H1 (cell line): ENCODE results near the gene SMARCB1. TPM values are rescaled to one million over a fixed set of nuclear protein-coding genes. Genes with fewer than 3 reads are reported as not detected.

Experiments
- CTCF ChIA-PET: fragments of 300-600 bp; sonication (Branson Sonifier 250); formaldehyde crosslinking; loops from one replicate; lab custom pipeline; 2021; ENCODE audit not compliant: partially characterized antibody; lab: Charles Lee
- POLR2A ChIA-PET: fragments of 300-600 bp; sonication (Branson Sonifier 250); formaldehyde crosslinking; loops from one replicate; lab custom pipeline; 2021; ENCODE audit warnings: inconsistent platforms; ENCODE audit not compliant: partially characterized antibody; lab: Charles Lee
- DNase-seq, 2 experiments: peaks; one replicate each; pipeline versions ENCODE4 v3.0.0 to v3.0.0-alpha.2; 2010 to 2022; ENCODE audit warnings: low spot score in 2 of 2, low read depth in 1 of 2, mixed read lengths in 1 of 2
- FAIRE-seq: peaks from 2 replicates; lab custom pipeline; 2011; peaks lifted over from hg19 to GRCh38; lab: Jason Lieb, UNC
- H2AFZ ChIP-seq: 2 replicates; pipeline ENCODE4 v1.8.1; 2012; ENCODE audit warnings: low read length, inconsistent platforms
- H2AK5ac ChIP-seq: 2 replicates; pipeline ENCODE4 v1.6.1; 2013; ENCODE audit warnings: low read depth, low read length
- H2BK120ac ChIP-seq: replicated peaks from 2 replicates; pipeline ENCODE3; 2013; ENCODE audit warnings: low read depth, low read length, inconsistent platforms
- H2BK12ac ChIP-seq: 2 replicates; pipeline ENCODE4 v1.6.1; 2013; ENCODE audit warnings: low read depth, low read length
- H2BK15ac ChIP-seq: 2 replicates; pipeline ENCODE4 v1.6.1; 2013; ENCODE audit warnings: low read length
- H2BK20ac ChIP-seq: 2 replicates; pipeline ENCODE4 v1.6.1; 2013; ENCODE audit warnings: low read length
- H2BK5ac ChIP-seq: 2 replicates; pipeline ENCODE4 v1.6.1; 2013; ENCODE audit warnings: low read depth, low read length
- H3K14ac ChIP-seq: 2 replicates; pipeline ENCODE4 v1.6.1; 2013; ENCODE audit warnings: inconsistent platforms; ENCODE audit not compliant: insufficient read length
- H3K18ac ChIP-seq: 2 replicates; pipeline ENCODE4 v1.6.1; 2013; ENCODE audit warnings: low read length; ENCODE audit errors: extremely low read depth
- H3K23ac ChIP-seq: 2 replicates; pipeline ENCODE4 v1.6.1; 2013; ENCODE audit warnings: inconsistent platforms; ENCODE audit not compliant: insufficient read length
- H3K23me2 ChIP-seq: 2 replicates; pipeline ENCODE4 v1.6.1; 2013; ENCODE audit warnings: low read depth, low read length
- H3K27ac ChIP-seq: 2 replicates; pipeline ENCODE4 v1.6.1; 2011; ENCODE audit warnings: low read depth, low read length, inconsistent platforms
- H3K27me3 ChIP-seq, 4 experiments: replicated peaks in 1 of 4; 1 replicate in 1 of 4; 2 replicates in 3 of 4; pipeline versions ENCODE4 v1.6.1 to v1.8.1; 2011 to 2013; ENCODE audit warnings: low read length in 3 of 4, mild to moderate bottlenecking in 3 of 4, inconsistent platforms in 2 of 4, mixed read lengths in 2 of 4, moderate library complexity in 1 of 4; ENCODE audit not compliant: control insufficient read depth in 3 of 4, insufficient read depth in 3 of 4; ENCODE audit errors: extremely low read depth in 1 of 4
- H3K36me3 ChIP-seq, 4 experiments: 2 replicates each; pipeline versions ENCODE4 v1.6.1 to v1.8.1; 2011 to 2013; ENCODE audit warnings: mild to moderate bottlenecking in 4 of 4, low read length in 3 of 4, moderate library complexity in 2 of 4, control low read depth in 1 of 4, inconsistent platforms in 1 of 4; ENCODE audit not compliant: insufficient read depth in 4 of 4, control insufficient read depth in 2 of 4
- H3K4ac ChIP-seq: replicated peaks from 2 replicates; pipeline ENCODE3; 2013; ENCODE audit warnings: low read length, low read depth, mixed read lengths, inconsistent platforms; ENCODE audit not compliant: insufficient read length
- H3K4me1 ChIP-seq, 4 experiments: replicated peaks in 1 of 4; 1 replicate in 1 of 4; 2 replicates in 3 of 4; pipeline versions ENCODE4 v1.6.1 to v1.8.1; 2011 to 2013; ENCODE audit warnings: low read length in 3 of 4, inconsistent platforms in 2 of 4, mixed read lengths in 1 of 4; ENCODE audit not compliant: insufficient read depth in 4 of 4, control insufficient read depth in 3 of 4
- H3K4me2 ChIP-seq, 2 experiments: 2 replicates each; pipeline versions ENCODE4 v1.6.1 to v1.8.1; 2011 to 2013; ENCODE audit warnings: low read depth in 2 of 2, low read length in 2 of 2, control low read depth in 1 of 2, inconsistent platforms in 1 of 2, mild to moderate bottlenecking in 1 of 2; ENCODE audit not compliant: insufficient read depth in 1 of 2
- H3K4me3 ChIP-seq, 4 experiments: fragments of 200-600, 300-600 bp in 1 of 4; sonication (generic), shearing (Covaris generic), sonication (Bioruptor Twin) in 1 of 4; 2 replicates each; pipeline versions ENCODE4 v1.5.1 to v1.8.1; 2011 to 2016; ENCODE audit warnings: low read length in 4 of 4, low read depth in 3 of 4, control low read depth in 2 of 4, inconsistent platforms in 2 of 4, mild to moderate bottlenecking in 2 of 4, mixed read lengths in 1 of 4, moderate library complexity in 1 of 4; ENCODE audit not compliant: insufficient read depth in 2 of 4; ENCODE audit errors: extremely low read depth in 1 of 4
- H3K56ac ChIP-seq: replicated peaks from 2 replicates; pipeline ENCODE3; 2013; ENCODE audit warnings: low read depth, mild to moderate bottlenecking, mixed read lengths, low read length, inconsistent platforms; ENCODE audit not compliant: insufficient read length
- H3K79me1 ChIP-seq: 2 replicates; pipeline ENCODE4 v1.6.1; 2013; ENCODE audit warnings: low read depth, low read length, control low read depth
- H3K79me2 ChIP-seq, 2 experiments: 2 replicates each; pipeline versions ENCODE4 v1.6.1 to v1.8.1; 2012 to 2013; ENCODE audit warnings: low read length in 2 of 2, mild to moderate bottlenecking in 2 of 2, inconsistent platforms in 1 of 2; ENCODE audit not compliant: insufficient read depth in 2 of 2, control insufficient read depth in 1 of 2
- H3K9ac ChIP-seq, 4 experiments: replicated peaks in 1 of 4; 1 replicate in 1 of 4; 2 replicates in 3 of 4; pipeline versions ENCODE4 v1.6.1 to v1.8.1; 2011 to 2013; ENCODE audit warnings: low read depth in 3 of 4, low read length in 3 of 4, control low read depth in 2 of 4, mild to moderate bottlenecking in 2 of 4, moderate library complexity in 2 of 4, inconsistent platforms in 1 of 4; ENCODE audit errors: extremely low read depth in 1 of 4
- H3K9me3 ChIP-seq, 2 experiments: 2 replicates each; pipeline versions ENCODE4 v1.6.1 to v1.8.1; 2012 to 2013; ENCODE audit warnings: mild to moderate bottlenecking in 2 of 2, moderate library complexity in 2 of 2, control low read depth in 1 of 2, inconsistent platforms in 1 of 2, low read depth in 1 of 2, low read length in 1 of 2, mixed read lengths in 1 of 2; ENCODE audit not compliant: insufficient read depth in 2 of 2
- H4K20me1 ChIP-seq, 2 experiments: replicated peaks in 1 of 2; 2 replicates each; pipeline versions ENCODE3 to v1.8.1; 2011 to 2013; ENCODE audit warnings: inconsistent platforms in 2 of 2, low read length in 2 of 2, mild to moderate bottlenecking in 1 of 2; ENCODE audit not compliant: insufficient read depth in 2 of 2, control insufficient read depth in 1 of 2
- H4K5ac ChIP-seq: 2 replicates; pipeline ENCODE4 v1.6.1; 2013; ENCODE audit warnings: low read length, low read depth, mixed read lengths, inconsistent platforms; ENCODE audit not compliant: insufficient read length
- H4K8ac ChIP-seq: 2 replicates; pipeline ENCODE4 v1.8.0; 2013; ENCODE audit warnings: mild to moderate bottlenecking, moderate library complexity, low read length, inconsistent platforms; ENCODE audit not compliant: insufficient read depth; ENCODE audit errors: extremely low read depth
- H4K91ac ChIP-seq: replicated peaks from 2 replicates; pipeline ENCODE3; 2013; ENCODE audit warnings: low read length, mixed read lengths, inconsistent platforms; ENCODE audit not compliant: insufficient read length
- CBX5 ChIP-seq: fragments of 300-800, 300-1000 bp; sonication (generic); IDR thresholded peaks from 2 replicates; pipeline ENCODE4 v1.7.1; 2016; ENCODE audit warnings: antibody characterized with exemption, low read length, low read depth
- CEBPB ChIP-seq: IDR thresholded peaks from 2 replicates; pipeline ENCODE4 v1.6.1; 2012; ENCODE audit warnings: low read depth, low read length
- CTBP2 ChIP-seq: IDR thresholded peaks from 2 replicates; pipeline ENCODE4 v1.7.0; 2011; ENCODE audit warnings: borderline replicate concordance, mild to moderate bottlenecking, moderate library complexity, mixed read lengths, low read length; ENCODE audit not compliant: insufficient read depth, insufficient read length
- FOSL1 ChIP-seq: IDR thresholded peaks from 2 replicates; pipeline ENCODE4 v1.6.1; 2011; ENCODE audit warnings: mild to moderate bottlenecking, low read depth, low read length, moderate library complexity; ENCODE audit not compliant: insufficient read depth
- HDAC2 ChIP-seq, 2 experiments: fragments of 300-600 bp in 1 of 2; sonication (generic) in 1 of 2; IDR thresholded peaks; 2 replicates each; pipeline ENCODE4 v1.6.1; 2011 to 2012; ENCODE audit warnings: low read depth in 2 of 2, low read length in 2 of 2, mild to moderate bottlenecking in 2 of 2, moderate library complexity in 2 of 2, borderline replicate concordance in 1 of 2, inconsistent platforms in 1 of 2
- MAX ChIP-seq: IDR thresholded peaks from 2 replicates; pipeline ENCODE4 v1.6.1; 2012; ENCODE audit warnings: inconsistent platforms
- NANOG ChIP-seq: IDR thresholded peaks from 2 replicates; pipeline ENCODE4 v1.6.1; 2011; ENCODE audit warnings: low read length, low read depth, mild to moderate bottlenecking, inconsistent platforms; ENCODE audit not compliant: insufficient read depth, poor library complexity, severe bottlenecking
- PHF8 ChIP-seq: fragments of 200-600 bp; sonication (generic); conservative IDR thresholded peaks from 2 replicates; pipeline ENCODE4 v1.7.1; 2012; ENCODE audit warnings: low read depth, mild to moderate bottlenecking, inconsistent platforms, low read length, moderate library complexity
- POLR2A ChIP-seq, 2 experiments: IDR thresholded peaks; 1 replicate in 1 of 2; 2 replicates in 1 of 2; pipeline ENCODE4 v1.6.1; 2011; ENCODE audit warnings: low read depth in 2 of 2, low read length in 2 of 2, mild to moderate bottlenecking in 2 of 2; ENCODE audit errors: control extremely low read depth in 1 of 2
- SIRT6 ChIP-seq: IDR thresholded peaks from one replicate; pipeline ENCODE4 v1.7.1; 2012; ENCODE audit warnings: low read length, inconsistent platforms
- SIX5 ChIP-seq: IDR thresholded peaks from 2 replicates; pipeline ENCODE4 v1.6.1; 2011; ENCODE audit warnings: mild to moderate bottlenecking, low read depth, low read length
- USF2 ChIP-seq: IDR thresholded peaks from 2 replicates; pipeline ENCODE4 v1.6.1; 2011; ENCODE audit warnings: low read length, improper control_type of control experiment
- WGBS, 2 experiments: shearing (Covaris generic) in 1 of 2; methylation state at CpG; one replicate each; pipeline versions ENCODE4 v1.1.6 to v1.1.7; 2013 to 2015; ENCODE audit warnings: low lambda C conversion rate in 2 of 2, mixed read lengths in 2 of 2, inconsistent platforms in 1 of 2, low coverage in 1 of 2, missing lambda C conversion rate in 1 of 2; ENCODE audit not compliant: insufficient replicate concordance in 2 of 2, insufficient coverage in 1 of 2, insufficient read length in 1 of 2; ENCODE audit errors: extremely low coverage in 1 of 2, missing lambda C conversion rate in 1 of 2; 5-methylcytosine and 5-hydroxymethylcytosine counted together
- polyA plus RNA-seq, 7 experiments: library from polyadenylated mRNA; depleted of rRNA in 3 of 7; stranded (reverse) in 5 of 7; unstranded in 2 of 7; fragments of >200 nt in 5 of 7; fragments of 200-250 nt in 2 of 7; gene quantifications; 1 replicate in 5 of 7; 2 replicates in 1 of 7; 4 replicates in 1 of 7; pipeline versions ENCODE4 v1.2.1 to v1.2.3, GENCODE V29; 2011 to 2013; ENCODE audit warnings: missing spikeins in 2 of 7, mixed read lengths in 2 of 7
- total RNA-seq: library from RNA; stranded (reverse); fragmentation: NEBNext Ultra II Directional; extraction: Animal tissue kit (Norgen Biotek cat#: 25700); gene quantifications from 2 replicates; pipeline ENCODE4 v1.2.1, GENCODE V29; 2021

The SMARCB1 gene
- total and polyA plus RNA-seq, 2 of the 8 experiments (the other 6 are each of a cell fraction or from before 2014, with no cell fraction given), result 116 to 145 TPM

DNA sequence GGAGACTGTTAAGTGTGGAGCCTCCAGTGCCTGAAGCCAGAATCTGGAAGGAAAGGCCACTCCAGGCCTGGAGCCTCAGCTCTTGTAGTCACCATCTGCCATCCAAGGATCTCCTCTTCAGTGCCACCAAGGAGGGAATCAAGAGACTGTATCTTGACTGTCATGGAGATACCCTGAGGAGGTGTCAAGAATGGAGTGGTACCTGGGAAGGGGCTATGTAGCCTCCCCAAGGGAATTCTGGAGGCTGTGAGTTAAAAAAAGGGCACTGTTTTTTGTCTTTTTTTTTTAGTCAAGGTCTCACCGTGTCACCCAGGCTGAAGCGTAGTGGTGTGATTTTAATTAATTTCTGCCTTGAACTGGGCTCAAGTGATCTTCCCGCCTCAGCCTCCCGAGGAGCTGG, 27.2 kb upstream of the SMARCB1 start:
- H3K14ac ChIP-seq, result no peak overlapping the region
- H2BK120ac ChIP-seq, result no peak overlapping the region
- FAIRE-seq (no peak), DNase-seq (no peak)
- H2BK5ac ChIP-seq, result no peak overlapping the region
- no peak overlapping the region for H3K9ac ChIP-seq
- H3K56ac ChIP-seq, result no peak overlapping the region
- no peaks in the 10 kb centered on the region for H3K36me3 ChIP-seq
- H4K91ac ChIP-seq, result no peak overlapping the region
- H3K79me2 ChIP-seq, result no peaks in the 10 kb centered on the region
- H3K23ac ChIP-seq, result no peak overlapping the region
- no peak overlapping the region for H2BK15ac ChIP-seq
- 91% methylated on average over 4 of the region's 4 CpGs; no CpG with 5 or more reads in 1 of the 2 experiments for WGBS, 2 experiments
- peaks cover 0 to 3% of the 10 kb centered on the region in 2 experiments for H4K20me1 ChIP-seq
- H4K8ac ChIP-seq, result no peak overlapping the region
- no peak overlapping the region for H3K18ac ChIP-seq
- no peaks in the 10 kb centered on the region for H3K79me1 ChIP-seq
- ChIA-PET CTCF (interaction anchor here (2.0 kb wide), 1 partner anchor 90 kb away, joined by 4 read pairs; no protein-coding TSS in a partner anchor), POLR2A (interaction anchor here (1.0 to 1.6 kb wide), 3 partner anchors 8 to 14 kb away, joined by 3 to 4 read pairs (median 3); partner anchors contain the start of genes CHCHD10 and MMP11)
- peaks cover 0 to 18% (median 13%) of the 10 kb centered on the region in 4 experiments; a peak in 5 of 7 replicates for H3K4me1 ChIP-seq
- H3K27ac ChIP-seq, result no peak overlapping the region
- H2BK20ac ChIP-seq, result no peak overlapping the region
- H3K4ac ChIP-seq, result no peak overlapping the region
- H2AK5ac ChIP-seq, result no peak overlapping the region
- H3K23me2 ChIP-seq, result peaks cover 5% of the 10 kb centered on the region; the same call in 1 of the 2 replicates
- H3K4me3 ChIP-seq, result no peak overlapping the region
- H4K5ac ChIP-seq, result no peak overlapping the region
- H3K27me3 ChIP-seq, result peaks cover 0 to 3% (median 1%) of the 10 kb centered on the region in 4 experiments; a peak in 3 of 7 replicates
- H3K4me2 ChIP-seq, result no peak overlapping the region
- H2AFZ ChIP-seq, result no peak overlapping the region
- H3K9me3 ChIP-seq, result no peaks in the 10 kb centered on the region
- 0 out of 2 replicates have a peak overlapping the region, but pooled peaks have one; percentile 17 for H2BK12ac ChIP-seq
- no peak for TF ChIP-seq CTBP2
- TF ChIP-seq CBX5, result no peak
- no peak for TF ChIP-seq SIRT6
- no peak for TF ChIP-seq USF2
- no peak for TF ChIP-seq FOSL1
- TF ChIP-seq HDAC2 (IDR thresholded peaks at IDR 0.05; ENCODE audit: borderline replicate concordance in 1 of 2, low read depth in 2 of 2, low read length in 2 of 2), result no peak
- no peak for TF ChIP-seq POLR2A (IDR thresholded peaks at IDR 0.05; ENCODE audit: control extremely low read depth in 1 of 2, low read depth in 2 of 2, low read length in 2 of 2)
- TF ChIP-seq NANOG, result no peak
- TF ChIP-seq CEBPB, result no peak
- TF ChIP-seq PHF8, result no peak
- no peak for TF ChIP-seq SIX5
- TF ChIP-seq MAX, result no peak
